Measurements from ENCODE around the gene SECTM1. TPM values are rescaled to one million over a fixed set of nuclear protein-coding genes. Genes with fewer than 3 reads are reported as not detected.

The SECTM1 gene
- total and polyA plus RNA-seq, 2 experiments from 2014 or later, result 0.21 to 1.3 TPM

GRCh38 chr17:82375359-82376041 is 41.9 kb upstream of the SECTM1 start (continued):
- no peak for TF ChIP-seq CTCF (conservative IDR thresholded peaks at IDR 0.05; ENCODE audit: low read depth in 2 of 2)
- no peak for TF ChIP-seq ZNF331 (CRISPR knock-in tag; IDR thresholded peaks at IDR 0.05; ENCODE audit: low read depth)
- TF ChIP-seq ETS1 (IDR thresholded peaks at IDR 0.05), result no peak
- no peak for TF ChIP-seq JUNB (IDR thresholded peaks at IDR 0.05; ENCODE audit: unreplicated experiment)
- TF ChIP-seq REST (IDR thresholded peaks at IDR 0.05; ENCODE audit: unreplicated experiment), result no peak
- TF ChIP-seq ZNF114 (CRISPR knock-in tag; IDR thresholded peaks at IDR 0.05), result no peak
- no peak for TF ChIP-seq EZH2 (IDR thresholded peaks at IDR 0.05; ENCODE audit: low read depth, unreplicated experiment)
- no peak for TF ChIP-seq STAT1 (IDR thresholded peaks at IDR 0.05; ENCODE audit: unreplicated experiment)

- H3K36me3 Mint-ChIP-seq (ENCODE audit: low read depth), result no peaks in the 10 kb centered on the region
- H3K9me3 Mint-ChIP-seq, result peaks cover 2% of the 10 kb centered on the region; the same call in 1 of the 3 replicates
- no peak overlapping the region for H3K27ac ChIP-seq (ENCODE audit: low read depth)
- no peaks in the 10 kb centered on the region; the same call in 1 of the 2 replicates for H3K4me1 ChIP-seq (ENCODE audit: insufficient read depth)
- DNase-seq (ENCODE audit: low spot score) (peak; percentile 77), ATAC-seq (peak; percentile 73)
- H3K36me3 ChIP-seq (ENCODE audit: insufficient read depth), result no peaks in the 10 kb centered on the region
- peak overlapping the region; percentile 66; the same call in 1 of the 2 replicates for H2AFZ ChIP-seq
- no peak overlapping the region for H3K27ac Mint-ChIP-seq
- peak overlapping the region; percentile 32; the same call in 1 of the 2 replicates for H3K4me2 ChIP-seq
- peaks cover 55% of the 10 kb centered on the region for H3K27me3 ChIP-seq (ENCODE audit: insufficient read depth)
- H4K20me1 ChIP-seq (replicated peaks; ENCODE audit: insufficient read depth), result no peaks in the 10 kb centered on the region
- no peaks in the 10 kb centered on the region for H3F3A ChIP-seq (replicated peaks; ENCODE audit: low read depth)
- H3K4me3 Mint-ChIP-seq, result no peak overlapping the region
- no peak for TF ChIP-seq EZH2 (IDR thresholded peaks at IDR 0.05; ENCODE audit: low read depth, unreplicated experiment)
- TF ChIP-seq CREB1 (CRISPR knock-in tag; IDR thresholded peaks at IDR 0.05; ENCODE audit: low read depth), result no peak
- TF ChIP-seq NANOG (IDR thresholded peaks at IDR 0.05; ENCODE audit: borderline replicate concordance), result no peak
- TF ChIP-seq EZH2phosphoT487 (IDR thresholded peaks at IDR 0.05; ENCODE audit: unreplicated experiment), result no peak
- no peak for TF ChIP-seq ZNF114 (CRISPR knock-in tag; IDR thresholded peaks at IDR 0.05)
- TF ChIP-seq ETS1 (IDR thresholded peaks at IDR 0.05), result no peak
- no peaks in the 10 kb centered on the region for H3K9me2 ChIP-seq (ENCODE audit: insufficient read depth)
- H3K27me3 Mint-ChIP-seq (ENCODE audit: insufficient read depth, low read depth, poor library complexity), result peaks cover 43% of the 10 kb centered on the region
- H3K4me3 ChIP-seq, result no peak overlapping the region
- no peaks in the 10 kb centered on the region for H3K79me2 ChIP-seq (replicated peaks; ENCODE audit: insufficient read depth)
- no peaks in the 10 kb centered on the region; the same call in 2 of the 3 replicates for H3K4me1 Mint-ChIP-seq
Measured at GRCh38 chr17:82374626-82375331, 41.2 kb upstream of the SECTM1 start.
